ENCODE measurements around the gene VWF. TPM values are rescaled to one million over a fixed set of nuclear protein-coding genes. Genes with fewer than 3 reads are reported as not detected.

The VWF gene
- total RNA-seq = under 1 TPM; 0.33 to 0.34 TPM

DNA sequence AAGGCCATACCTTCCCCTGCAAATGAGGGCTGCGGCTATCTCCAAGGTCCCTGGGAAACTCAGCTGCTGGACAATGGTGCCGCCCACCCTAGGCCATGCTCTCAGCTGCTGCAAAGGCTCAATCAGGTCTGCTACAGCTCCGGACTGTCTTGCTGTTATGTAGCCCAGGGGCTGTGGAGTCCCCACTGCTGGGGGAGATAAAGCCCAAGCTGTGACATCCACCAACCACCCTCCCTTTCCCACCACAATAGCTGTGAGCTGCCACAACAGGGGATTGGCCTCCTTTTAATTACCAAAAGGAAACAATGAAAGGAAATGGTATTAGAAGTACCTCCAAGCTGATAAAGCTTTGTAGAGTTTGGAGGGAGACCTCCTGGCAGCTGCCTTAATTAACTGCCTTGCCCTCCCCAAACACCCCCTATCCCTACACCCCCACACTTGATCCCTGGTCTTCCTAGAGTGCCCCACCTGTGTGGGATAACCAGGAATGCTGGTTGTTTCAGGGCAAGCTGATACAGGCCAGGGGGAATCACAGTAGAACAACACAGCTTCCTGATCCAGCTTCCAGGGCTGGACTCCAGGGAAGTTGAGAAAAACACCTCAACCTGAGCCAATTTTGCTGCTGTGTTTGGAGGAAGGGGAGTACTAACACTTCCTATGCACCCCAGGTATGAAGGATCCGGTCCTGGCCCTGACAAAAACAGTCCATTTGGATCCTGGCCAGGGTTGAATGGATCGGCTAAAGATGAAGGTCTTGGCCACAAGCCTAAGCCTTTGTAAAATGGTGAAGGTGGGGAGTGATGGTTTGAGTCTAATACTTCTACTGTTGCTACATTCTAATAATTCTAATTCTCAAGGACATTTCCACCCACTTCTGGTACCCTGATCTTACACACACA lies at the start of gene VWF:
Gene VWF (minus strand): TSS at position 260 of the 899 bp plus-strand sequence. CDS start 1,474 bp downstream, outside the sequence.

DNA sequence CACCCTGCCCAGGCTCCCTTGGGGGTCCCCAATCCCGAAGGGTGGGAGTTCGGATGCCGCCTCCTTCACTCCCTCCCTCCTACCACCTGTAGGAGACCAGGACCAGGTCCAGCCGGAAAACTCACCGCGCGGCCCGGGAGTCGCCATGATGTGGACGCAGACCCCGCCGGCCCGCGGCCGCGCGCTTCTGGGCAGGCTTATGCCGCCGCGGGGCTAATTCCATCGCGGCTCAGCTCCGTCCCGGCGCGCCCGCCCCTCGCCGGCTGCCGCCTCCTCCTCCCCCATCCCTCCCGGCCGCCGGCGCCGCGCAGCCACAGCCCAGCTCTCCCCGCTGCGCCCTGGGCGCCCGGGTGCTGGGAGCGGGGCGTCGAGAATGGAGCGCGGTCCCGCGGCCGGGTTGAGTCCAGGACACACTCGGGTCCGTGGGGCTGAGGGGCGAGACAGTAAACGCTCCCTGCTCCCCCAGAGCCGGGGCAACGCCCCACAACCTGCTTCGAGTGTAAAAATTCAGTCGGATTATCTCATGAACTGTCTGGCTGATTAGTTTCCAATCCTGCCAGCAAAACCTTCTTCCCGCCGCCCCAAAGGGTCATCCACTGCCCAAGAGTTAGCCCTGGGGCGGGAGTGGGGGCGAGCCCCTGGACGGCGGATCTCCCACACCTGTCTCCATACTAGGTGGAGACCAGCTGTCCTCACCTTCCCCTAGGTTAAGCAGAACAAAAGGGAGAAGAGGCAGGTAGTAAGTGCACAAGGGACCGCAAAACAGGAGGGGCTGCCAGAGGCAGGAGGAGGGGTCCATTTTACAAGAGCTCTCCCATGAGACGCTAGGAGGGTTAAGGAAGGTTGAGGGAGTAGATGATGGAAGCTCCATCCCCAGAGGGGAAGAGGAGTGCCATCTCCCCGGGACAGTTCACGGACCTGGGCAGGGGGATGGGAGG lies 179.1 kb downstream of the VWF start, which contains the start of gene ANO2:
Gene ANO2 (minus strand): TSS at position 189 of the 938 bp plus-strand sequence. CDS start 42 bp downstream, at position 147.

Small RNA genes lying within 50 kb of the gene (small RNA-seq; reads per million reads assigned to genes)
- gene RN7SL69P = 0.09 to 0.23 reads per million in 2 donors

Other genes starting within 250 kb of the VWF start
- not detected for gene ANO2, start 179.4 kb downstream of the VWF start, total RNA-seq
- gene CD9, start 75.7 kb upstream of the VWF start, total RNA-seq = 100 to 1,000 TPM; 243 to 294 TPM
- under 1 TPM in 1 of 2 donors, not detected in 1; 0.33 TPM for gene PLEKHG6, start 186.0 kb upstream of the VWF start, total RNA-seq
- gene TNFRSF1A, start 217.4 kb upstream of the VWF start, total RNA-seq = 100 to 1,000 TPM in 1 of 2 donors, 10 to 100 TPM in 1; 95.0 to 133 TPM

All from melanocyte of skin (primary cell).